UCSD-AML1 (cell line): ENCODE measurements around the gene KLHL30.

Experiments
- DNase-seq: peaks from one replicate; lab custom pipeline; 2025; ENCODE audit not compliant: unreplicated experiment; lab: John Stamatoyannopoulos, UW

The KLHL30 gene

GRCh38 chr2:238117199-238118154 is 21.0 kb upstream of the KLHL30 start:
- no peak for DNase-seq

GRCh38 chr2:238119756-238120462 is 18.6 kb upstream of the KLHL30 start:
- DNase-seq: no peak

GRCh38 chr2:238120463-238121298 is 17.8 kb upstream of the KLHL30 start:
- DNase-seq: no peak

- no peak for DNase-seq
Measured at GRCh38 chr2:238121511-238122286, 16.8 kb upstream of the KLHL30 start.

GRCh38 chr2:238122287-238123217 is 15.9 kb upstream of the KLHL30 start:
- DNase-seq: no peak

- DNase-seq: no peak
Measured at GRCh38 chr2:238123218-238123971, 15.1 kb upstream of the KLHL30 start.

- DNase-seq: no peak
Measured at GRCh38 chr2:238123991-238124470, 14.4 kb upstream of the KLHL30 start.

- DNase-seq: no peak
Measured at GRCh38 chr2:238124488-238125126, 13.9 kb upstream of the KLHL30 start.

GRCh38 chr2:238125127-238125885 is 13.2 kb upstream of the KLHL30 start:
- DNase-seq: no peak

GRCh38 chr2:238126338-238126737 is 12.1 kb upstream of the KLHL30 start:
- DNase-seq: no peak

- no peak for DNase-seq
Measured at GRCh38 chr2:238126775-238127164, 11.7 kb upstream of the KLHL30 start.

- no peak for DNase-seq
Measured at GRCh38 chr2:238127165-238128060, 11.1 kb upstream of the KLHL30 start.

- DNase-seq: no peak
Measured at GRCh38 chr2:238128061-238128440, 10.4 kb upstream of the KLHL30 start.

GRCh38 chr2:238128534-238129001 is 9.9 kb upstream of the KLHL30 start:
- no peak for DNase-seq

GRCh38 chr2:238129166-238130010 is 9.1 kb upstream of the KLHL30 start:
- no peak for DNase-seq
